Endometrial microvascular endothelial cells (primary cell): Measurements from ENCODE around the gene MFAP2. TPM values are rescaled to one million over a fixed set of nuclear protein-coding genes. Genes with fewer than 3 reads are reported as not detected.

Source experiments
- in situ Hi-C: cut with HindIII; loops from 2 replicates; pipeline ENCODE4 v1.10.0; 2017; ENCODE audit warnings: low sequenced_read_pairs, low pct_unique_long_range_greater_than_20kb; ENCODE audit errors: inconsistent ontology term
- total RNA-seq: library from RNA; depleted of rRNA; stranded (reverse); fragments of >200 nt; gene quantifications from one replicate; pipeline ENCODE4 v1.2.3, GENCODE V29; 2015; ENCODE audit errors: inconsistent ontology term

The MFAP2 gene
- total RNA-seq, 1 donor from 2014 or later, result 10.4 TPM

GRCh38 chr1:17011092-17011438, 30.6 kb upstream of the MFAP2 start:
- in situ Hi-C loops, result no loop called here

- in situ Hi-C loops, result no loop called here
Observed at GRCh38 chr1:17009706-17010105, 29.3 kb upstream of the MFAP2 start.

- in situ Hi-C loops, result no loop called here
Observed at GRCh38 chr1:17008208-17008855, 27.9 kb upstream of the MFAP2 start.

- in situ Hi-C loops, result no loop called here
Observed at GRCh38 chr1:17007121-17007520, 26.7 kb upstream of the MFAP2 start.

GRCh38 chr1:17005365-17005740, 24.9 kb upstream of the MFAP2 start:
- in situ Hi-C loops, result no loop called here

- in situ Hi-C loops, result no loop called here
Observed at GRCh38 chr1:17004466-17005364, 24.3 kb upstream of the MFAP2 start.

GRCh38 chr1:17002524-17002902, 22.1 kb upstream of the MFAP2 start:
- in situ Hi-C loops, result no loop called here

GRCh38 chr1:17001760-17002523, 21.5 kb upstream of the MFAP2 start:
- in situ Hi-C loops, result no loop called here

- in situ Hi-C loops, result no loop called here
Observed at GRCh38 chr1:16999863-17000262, 19.4 kb upstream of the MFAP2 start.

GRCh38 chr1:16998589-16998988, 18.2 kb upstream of the MFAP2 start:
- in situ Hi-C loops, result no loop called here

- in situ Hi-C loops, result no loop called here
Observed at GRCh38 chr1:16996845-16997244, 16.4 kb upstream of the MFAP2 start.

GRCh38 chr1:16993521-16994038, 13.2 kb upstream of the MFAP2 start:
- in situ Hi-C loops, result no loop called here

GRCh38 chr1:16992675-16993074, 12.3 kb upstream of the MFAP2 start:
- in situ Hi-C loops, result no loop called here

GRCh38 chr1:16992102-16992501, 11.7 kb upstream of the MFAP2 start:
- in situ Hi-C loops, result no loop called here

GRCh38 chr1:16991571-16991970, 11.2 kb upstream of the MFAP2 start:
- in situ Hi-C loops, result no loop called here

- in situ Hi-C loops, result no loop called here
Observed at GRCh38 chr1:16989676-16990391, 9.4 kb upstream of the MFAP2 start.

- in situ Hi-C loops, result no loop called here
Observed at GRCh38 chr1:16988210-16988609, 7.8 kb upstream of the MFAP2 start.

- in situ Hi-C loops, result no loop called here
Observed at GRCh38 chr1:16986962-16987361, 6.5 kb upstream of the MFAP2 start.

- in situ Hi-C loops, result no loop called here
Observed at GRCh38 chr1:16986560-16986959, 6.1 kb upstream of the MFAP2 start.
